ENCODE data around the gene HIPK2.

Gene HIPK2

GRCh38 chr7:139580435-139580834 is 197.4 kb downstream of the HIPK2 start:
- no peak for DNase-seq

DNA sequence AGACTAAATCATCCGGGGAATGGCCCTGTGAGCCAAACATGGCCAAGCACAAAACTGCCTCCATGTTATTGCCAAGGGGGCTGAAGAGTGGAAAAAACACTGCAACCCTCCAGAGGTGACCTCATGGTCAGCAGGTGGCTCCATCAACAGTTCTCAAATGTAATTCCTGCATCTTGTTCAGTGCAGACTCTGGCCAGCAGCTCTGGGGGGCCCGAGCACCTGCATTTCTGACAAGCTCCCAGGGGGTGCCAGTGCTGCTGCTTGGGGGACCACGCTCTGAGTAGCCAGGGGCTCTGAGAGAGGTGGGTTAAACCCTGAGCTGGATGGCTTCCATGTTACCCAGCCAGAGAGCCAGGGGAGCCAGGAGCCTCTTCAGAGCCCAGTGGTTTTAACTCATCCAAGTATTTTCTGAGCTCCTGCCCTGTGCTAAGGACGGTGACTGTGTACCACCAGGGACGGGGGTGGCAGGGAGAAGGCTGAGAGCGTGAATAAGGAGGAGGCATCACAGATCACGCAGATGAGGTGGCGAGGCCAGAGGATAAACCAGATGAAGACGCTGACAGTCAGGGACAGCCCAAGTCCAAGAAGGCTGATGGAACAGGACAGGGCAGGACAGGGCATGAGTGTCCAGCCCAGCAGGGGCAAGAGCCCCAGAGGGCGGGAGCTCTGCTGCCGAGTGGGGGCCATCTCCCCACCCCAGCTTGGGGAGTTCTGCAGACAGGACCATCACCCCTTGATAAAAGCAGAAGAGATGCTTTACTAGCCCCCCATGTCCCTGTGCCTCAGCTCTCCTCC is 201.4 kb downstream of the HIPK2 start:
- no peak for DNase-seq

- DNase-seq: no peak
Observed at GRCh38 chr7:139575338-139575680, 202.5 kb downstream of the HIPK2 start.

DNA sequence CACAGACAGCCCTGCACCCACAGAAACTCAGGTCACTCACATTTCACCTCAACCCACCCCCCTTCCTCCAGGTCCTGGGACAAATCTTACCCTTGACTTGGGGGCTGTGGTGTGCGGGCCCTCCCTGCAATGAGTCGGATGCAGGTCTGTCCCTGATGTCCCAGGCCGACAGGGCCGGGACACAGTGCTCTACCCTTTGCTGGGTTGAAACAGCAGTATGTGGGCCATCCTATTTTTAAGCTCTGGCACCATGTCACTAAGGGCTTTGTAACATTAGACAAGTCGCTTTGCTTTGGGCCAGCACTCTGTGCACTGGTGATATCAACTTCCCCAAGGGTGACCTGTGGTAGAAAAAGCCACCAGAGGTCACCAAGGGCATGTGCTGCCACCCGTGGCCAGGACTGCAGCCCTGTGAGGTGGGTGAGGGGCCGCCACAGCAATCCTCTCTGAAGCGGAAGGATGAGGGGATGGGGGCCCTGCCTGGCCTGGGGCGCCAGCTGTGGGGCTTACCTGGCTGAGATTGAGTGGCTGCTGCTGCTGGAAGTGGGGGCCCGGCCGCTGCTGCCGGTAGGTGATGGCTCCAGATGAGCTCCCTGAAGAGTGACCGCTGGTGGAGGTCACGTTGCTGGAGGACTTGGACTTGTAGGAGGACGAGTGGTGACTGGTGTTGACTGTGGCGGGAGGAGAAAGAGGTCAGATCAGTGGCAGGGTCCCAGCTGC is 203.0 kb downstream of the HIPK2 start:
- DNase-seq: no peak

DNA sequence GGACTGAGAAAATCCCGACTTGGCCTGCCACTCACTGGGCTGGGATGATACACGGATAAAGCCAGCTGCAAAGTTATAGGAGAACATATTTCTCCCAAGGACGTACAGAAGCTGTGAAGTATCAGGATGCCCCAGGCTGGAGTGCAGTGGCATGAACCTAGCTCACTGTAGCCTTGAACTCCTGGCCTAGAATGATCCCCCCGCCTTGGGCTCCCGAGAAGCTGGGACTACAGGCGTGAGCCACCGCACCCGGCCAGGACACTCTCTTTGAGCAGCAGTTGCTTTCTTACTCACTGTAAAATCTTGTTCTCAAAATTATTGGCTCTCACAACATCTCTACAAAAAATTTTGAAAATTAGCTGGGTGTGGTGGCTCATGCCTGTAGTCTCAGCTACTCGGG is 203.9 kb downstream of the HIPK2 start:
- DNase-seq: no peak

DNA sequence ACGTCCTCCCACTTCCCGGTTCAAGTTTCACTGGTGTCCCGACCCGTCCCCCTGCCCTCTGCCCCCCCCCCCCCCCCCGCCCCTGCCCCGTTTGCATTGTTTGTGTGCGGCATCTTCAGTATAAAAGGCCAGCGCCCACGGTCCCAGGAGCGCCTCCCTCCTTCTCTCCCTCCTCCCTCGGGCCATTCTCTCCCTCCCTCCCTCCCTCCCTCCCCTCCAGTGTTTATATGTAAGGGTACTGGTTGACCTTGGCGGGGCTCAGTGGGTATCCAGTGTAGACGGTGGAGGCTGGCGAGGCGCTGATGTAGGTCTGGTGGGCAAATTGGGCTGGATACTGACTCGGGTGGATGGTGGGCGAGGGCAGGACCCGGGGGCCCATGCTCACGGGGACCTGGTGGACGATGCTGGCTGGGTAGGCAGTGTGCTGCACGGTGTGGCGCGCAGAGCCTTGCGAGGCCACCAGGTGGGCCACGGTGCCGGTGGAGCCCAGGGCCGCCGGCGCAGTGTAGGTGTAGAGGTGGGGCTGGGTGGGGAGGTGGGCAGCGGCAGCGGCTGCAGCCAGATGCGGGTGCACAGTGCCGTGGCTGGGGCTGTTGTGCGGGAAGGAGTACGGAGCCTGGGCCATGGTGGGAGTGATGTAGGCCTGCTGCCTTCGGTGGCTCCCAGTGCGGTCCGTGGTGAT is 205.0 kb downstream of the HIPK2 start:
- DNase-seq: no peak

- no peak for DNase-seq
Observed at GRCh38 chr7:139572071-139572470, 205.7 kb downstream of the HIPK2 start.

DNA sequence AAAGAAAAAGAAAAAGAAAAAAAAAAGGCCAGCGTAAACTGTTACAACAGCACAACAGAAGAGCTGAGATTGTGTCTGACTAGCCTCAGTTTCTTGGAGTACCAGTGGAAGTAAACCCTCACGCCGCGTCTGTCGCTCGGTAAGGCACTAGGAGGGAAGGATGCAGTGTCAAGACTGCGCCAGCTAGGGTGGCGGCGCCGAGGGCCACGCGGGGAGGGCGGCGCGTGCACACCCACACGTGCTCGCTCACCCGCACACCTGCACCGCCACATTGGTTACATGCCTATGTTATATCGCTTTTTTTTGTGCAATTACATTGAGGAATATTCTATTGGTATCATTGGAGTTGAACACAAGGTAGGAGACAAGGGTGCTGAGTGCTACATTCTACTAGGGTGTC is 206.1 kb downstream of the HIPK2 start:
- DNase-seq: no peak

- no peak for DNase-seq
Observed at GRCh38 chr7:139571190-139571589, 206.6 kb downstream of the HIPK2 start.

DNA sequence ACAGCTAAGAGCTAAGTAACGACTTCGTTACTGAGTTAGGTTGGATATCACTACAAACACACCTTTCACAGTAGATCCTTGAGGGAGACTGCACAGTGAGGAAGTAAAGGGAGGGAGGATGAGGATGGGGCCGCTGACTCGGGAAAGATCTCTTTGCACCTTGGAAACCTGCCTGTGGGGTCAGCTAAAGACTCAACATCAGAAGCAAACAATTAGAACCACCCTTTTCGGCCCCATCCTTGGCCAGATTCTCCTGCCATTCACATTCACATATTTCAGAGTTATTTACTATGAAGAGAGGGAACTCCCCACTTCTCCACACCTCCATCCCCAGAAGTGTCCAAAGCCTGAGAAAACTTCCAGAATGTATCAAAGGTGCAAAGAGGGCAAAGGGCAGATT is 207.2 kb downstream of the HIPK2 start:
- no peak for DNase-seq

GRCh38 chr7:139570119-139570518 is 207.7 kb downstream of the HIPK2 start:
- DNase-seq: no peak

GRCh38 chr7:139568813-139569490 is 208.8 kb downstream of the HIPK2 start:
- DNase-seq: no peak

- DNase-seq: no peak
Observed at GRCh38 chr7:139568346-139568675, 209.5 kb downstream of the HIPK2 start.

- no peak for DNase-seq
Observed at GRCh38 chr7:139567647-139568345, 210.0 kb downstream of the HIPK2 start.

DNA sequence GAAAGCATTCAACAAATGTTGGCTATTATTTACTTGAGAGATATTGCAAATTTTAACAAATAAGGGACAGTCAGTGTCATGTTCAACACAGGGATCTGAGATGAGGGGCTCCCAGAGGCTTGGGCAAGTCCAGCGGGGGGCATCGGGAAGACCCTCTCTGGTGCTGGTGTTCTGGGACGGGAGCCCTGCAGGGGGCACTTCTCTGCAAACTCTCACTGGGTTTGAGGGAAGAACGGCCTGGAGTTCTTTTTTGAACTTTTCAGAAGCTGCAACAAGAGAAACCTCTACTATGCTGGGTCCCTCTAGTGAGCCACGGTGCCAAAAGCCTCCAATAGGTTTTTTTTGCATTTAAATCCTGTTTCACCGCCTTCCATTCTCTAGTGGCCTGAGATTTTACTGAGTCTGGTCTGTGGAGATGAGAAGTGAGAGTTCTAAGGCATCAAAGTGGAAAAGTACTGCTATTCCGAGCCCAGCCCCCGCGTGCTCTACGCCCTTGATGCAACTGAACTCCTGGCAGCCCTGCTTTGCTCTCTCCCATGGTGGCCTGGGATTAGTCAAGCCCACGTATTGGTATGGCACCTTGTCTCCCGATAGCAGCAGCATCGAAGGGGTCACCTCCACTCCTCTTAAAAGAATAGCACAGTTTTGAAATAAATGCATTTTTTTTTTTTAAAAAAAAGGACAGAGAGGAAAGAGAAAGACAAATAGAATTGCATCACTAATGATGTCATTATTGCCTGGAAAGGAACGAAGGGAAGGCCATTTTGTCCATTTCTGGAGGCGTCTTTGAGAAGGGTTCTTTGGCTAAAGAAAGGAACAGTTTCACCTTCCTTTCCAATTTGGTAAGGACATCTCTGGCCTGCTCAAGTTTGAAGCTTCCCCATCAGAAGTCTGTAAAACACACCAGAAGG is 210.8 kb downstream of the HIPK2 start:
- no peak for DNase-seq

GRCh38 chr7:139566075-139566474 is 211.7 kb downstream of the HIPK2 start:
- DNase-seq: no peak

DNA sequence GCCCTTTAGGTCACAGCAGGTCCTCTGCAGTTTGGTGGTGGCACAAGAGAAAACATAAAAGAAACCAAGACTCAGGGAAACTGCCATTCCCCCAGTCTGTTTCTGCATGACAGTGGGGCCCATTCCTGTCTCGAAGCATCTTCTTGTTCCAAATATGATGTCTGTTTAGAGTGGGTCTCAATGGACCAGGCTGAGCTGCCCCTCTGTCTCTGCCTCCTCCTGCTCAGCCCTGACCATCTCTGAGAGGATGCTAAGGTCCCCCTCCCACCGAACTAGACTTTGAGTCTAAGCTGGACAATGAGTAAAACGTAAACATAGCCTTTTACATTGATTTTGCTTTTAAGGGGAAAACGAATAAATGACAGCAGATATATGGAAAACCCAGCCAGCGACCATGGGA is 213.9 kb downstream of the HIPK2 start:
- DNase-seq: no peak

DNA sequence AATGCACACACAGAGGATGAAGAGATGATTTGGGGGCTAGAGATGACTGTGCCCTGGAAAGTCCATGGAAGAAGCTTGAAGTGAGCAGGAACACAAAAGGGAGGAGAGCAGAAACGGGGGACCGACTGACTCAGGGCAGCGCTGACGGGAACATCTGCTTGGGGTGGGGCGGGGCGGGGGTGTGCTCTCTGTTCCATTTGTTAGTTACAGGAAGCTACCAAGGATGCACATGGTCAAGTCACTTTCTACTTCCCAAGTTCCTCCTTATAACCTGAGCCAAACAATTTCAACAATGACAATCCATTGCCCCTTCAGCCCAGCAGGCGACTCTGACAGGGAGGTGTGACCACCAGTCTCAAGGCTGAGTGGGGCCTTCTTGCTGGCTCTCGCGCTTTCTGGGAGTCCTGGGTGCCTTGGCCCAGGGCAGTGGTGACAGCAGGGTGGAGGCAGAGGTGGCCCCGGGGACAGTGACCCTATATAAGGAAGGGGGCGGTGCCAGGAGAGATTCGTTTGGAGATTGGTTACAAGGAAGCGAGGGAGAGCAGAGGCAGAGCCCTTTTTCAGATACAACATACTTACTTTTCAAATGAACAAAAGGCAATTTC is 214.7 kb downstream of the HIPK2 start:
- no peak for DNase-seq

GRCh38 chr7:139562491-139562890 is 215.3 kb downstream of the HIPK2 start:
- DNase-seq: no peak

DNA sequence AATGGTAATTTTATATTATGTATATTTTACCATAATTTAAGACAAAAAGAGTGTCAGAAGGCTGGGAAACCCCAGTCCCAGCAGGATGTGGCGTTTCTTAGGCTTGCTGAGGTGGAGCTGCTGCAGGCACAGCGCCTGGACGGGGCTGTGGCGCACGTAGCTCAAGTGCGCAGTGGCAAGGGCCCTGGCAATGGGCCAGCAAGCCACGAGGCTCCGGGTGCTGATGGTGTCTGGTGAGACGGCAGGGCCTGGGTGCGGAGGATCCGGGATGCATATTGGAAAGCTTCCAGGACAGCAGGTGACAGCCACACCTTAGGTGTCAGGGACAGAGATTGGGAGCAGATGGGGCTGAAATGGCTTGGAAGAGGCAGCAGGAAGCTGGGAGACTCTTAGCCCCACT is 217.1 kb downstream of the HIPK2 start:
- DNase-seq: no peak

GRCh38 chr7:139560199-139560598 is 217.6 kb downstream of the HIPK2 start:
- no peak for DNase-seq
